HL-60 (cell line): ENCODE data around the gene NHP2.

Experiments
- DNase-seq, 2 experiments: peaks; one replicate each; pipeline ENCODE4 v3.0.0-alpha.2; 2010 to 2020; ENCODE audit warnings: low read depth in 1 of 2, low spot score in 1 of 2
- H3K27ac ChIP-seq: fragments of 250-450 bp; sonication (Bioruptor Pico); replicated peaks from 2 replicates; pipeline ENCODE4 v1.5.1; 2020; ENCODE audit warnings: mild to moderate bottlenecking, moderate library complexity
- H3K27me3 ChIP-seq: fragments of 250-450 bp; sonication (Bioruptor Pico); 2 replicates; pipeline ENCODE4 v1.5.1; 2021; ENCODE audit warnings: mild to moderate bottlenecking, moderate library complexity; ENCODE audit not compliant: insufficient read depth, poor library complexity, severe bottlenecking
- H3K4me3 ChIP-seq: replicated peaks from 2 replicates; pipeline ENCODE4 v1.5.1; 2011; ENCODE audit warnings: mild to moderate bottlenecking, control low read depth, low read length; ENCODE audit not compliant: insufficient read depth
- GABPA ChIP-seq: IDR thresholded peaks from 2 replicates; pipeline ENCODE4 v1.6.1; 2012; ENCODE audit warnings: low read depth
- POLR2AphosphoS5 ChIP-seq: IDR thresholded peaks from 2 replicates; pipeline ENCODE4 v1.6.1; 2012; ENCODE audit warnings: low read depth
- SPI1 ChIP-seq: IDR thresholded peaks from 2 replicates; pipeline ENCODE4 v1.6.1; 2012; ENCODE audit warnings: low read depth, mild to moderate bottlenecking, borderline replicate concordance
- TF ChIP-seq, protein P1 (sequence below): IDR thresholded peaks from one replicate; pipeline ENCODE4 v1.5.1; 2011; ENCODE audit warnings: low read length, control low read depth, inconsistent platforms; ENCODE audit not compliant: insufficient read depth
- TF ChIP-seq, protein P2 (sequence below): IDR thresholded peaks from 2 replicates; pipeline ENCODE4 v1.6.1; 2012; ENCODE audit warnings: low read depth; ENCODE audit not compliant: insufficient replicate concordance

NHP2 gene

DNA sequence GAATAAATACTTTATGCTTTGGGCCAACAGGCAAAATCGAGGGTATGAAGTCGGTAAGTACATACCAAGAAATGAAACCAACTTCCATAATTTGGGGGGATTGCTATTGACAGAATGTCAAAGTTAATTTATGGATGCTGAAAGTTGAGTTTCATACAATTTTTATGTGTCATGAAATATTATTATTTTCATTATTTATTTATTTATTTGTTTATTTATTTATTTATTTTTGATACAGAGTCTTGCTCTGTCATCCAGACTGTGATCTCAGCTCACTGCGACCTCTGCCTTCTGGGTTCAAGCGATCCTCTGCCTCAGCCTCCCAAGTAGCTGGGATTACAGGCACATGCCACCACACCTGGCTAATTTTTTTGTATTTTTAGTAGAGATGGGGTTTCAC lies 38.0 kb upstream of the NHP2 start:
- no peak overlapping the region for H3K4me3 ChIP-seq
- H3K27ac ChIP-seq: no peak overlapping the region
- DNase-seq: no peak
- H3K27me3 ChIP-seq: no peaks in the 10 kb centered on the region
- TF ChIP-seq, protein P1, sequence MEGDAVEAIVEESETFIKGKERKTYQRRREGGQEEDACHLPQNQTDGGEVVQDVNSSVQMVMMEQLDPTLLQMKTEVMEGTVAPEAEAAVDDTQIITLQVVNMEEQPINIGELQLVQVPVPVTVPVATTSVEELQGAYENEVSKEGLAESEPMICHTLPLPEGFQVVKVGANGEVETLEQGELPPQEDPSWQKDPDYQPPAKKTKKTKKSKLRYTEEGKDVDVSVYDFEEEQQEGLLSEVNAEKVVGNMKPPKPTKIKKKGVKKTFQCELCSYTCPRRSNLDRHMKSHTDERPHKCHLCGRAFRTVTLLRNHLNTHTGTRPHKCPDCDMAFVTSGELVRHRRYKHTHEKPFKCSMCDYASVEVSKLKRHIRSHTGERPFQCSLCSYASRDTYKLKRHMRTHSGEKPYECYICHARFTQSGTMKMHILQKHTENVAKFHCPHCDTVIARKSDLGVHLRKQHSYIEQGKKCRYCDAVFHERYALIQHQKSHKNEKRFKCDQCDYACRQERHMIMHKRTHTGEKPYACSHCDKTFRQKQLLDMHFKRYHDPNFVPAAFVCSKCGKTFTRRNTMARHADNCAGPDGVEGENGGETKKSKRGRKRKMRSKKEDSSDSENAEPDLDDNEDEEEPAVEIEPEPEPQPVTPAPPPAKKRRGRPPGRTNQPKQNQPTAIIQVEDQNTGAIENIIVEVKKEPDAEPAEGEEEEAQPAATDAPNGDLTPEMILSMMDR: no peak
- no peak for TF ChIP-seq GABPA

DNA sequence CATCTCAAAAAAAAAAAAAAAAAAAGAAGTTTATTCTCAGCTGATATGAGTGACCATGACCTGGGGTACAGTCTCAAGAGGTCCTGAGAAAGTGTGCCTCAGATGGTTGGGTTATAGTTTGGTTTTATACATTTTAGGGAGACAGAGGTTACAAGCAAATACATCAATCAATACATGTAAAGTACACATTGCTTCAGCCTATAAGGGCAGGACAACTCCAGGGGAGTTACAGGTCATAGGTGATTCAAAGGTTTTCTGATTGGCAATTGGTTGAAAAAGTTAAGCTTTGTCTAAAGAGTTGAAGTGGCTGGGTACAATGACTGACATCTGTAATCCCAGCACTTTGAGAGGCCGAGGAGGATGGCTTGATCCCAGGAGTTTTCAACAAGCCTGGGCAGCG lies 35.7 kb upstream of the NHP2 start:
- TF ChIP-seq SPI1 (no peak), GABPA (no peak), POLR2AphosphoS5 (no peak)
- TF ChIP-seq, protein P1: no peak
- TF ChIP-seq, protein P2, sequence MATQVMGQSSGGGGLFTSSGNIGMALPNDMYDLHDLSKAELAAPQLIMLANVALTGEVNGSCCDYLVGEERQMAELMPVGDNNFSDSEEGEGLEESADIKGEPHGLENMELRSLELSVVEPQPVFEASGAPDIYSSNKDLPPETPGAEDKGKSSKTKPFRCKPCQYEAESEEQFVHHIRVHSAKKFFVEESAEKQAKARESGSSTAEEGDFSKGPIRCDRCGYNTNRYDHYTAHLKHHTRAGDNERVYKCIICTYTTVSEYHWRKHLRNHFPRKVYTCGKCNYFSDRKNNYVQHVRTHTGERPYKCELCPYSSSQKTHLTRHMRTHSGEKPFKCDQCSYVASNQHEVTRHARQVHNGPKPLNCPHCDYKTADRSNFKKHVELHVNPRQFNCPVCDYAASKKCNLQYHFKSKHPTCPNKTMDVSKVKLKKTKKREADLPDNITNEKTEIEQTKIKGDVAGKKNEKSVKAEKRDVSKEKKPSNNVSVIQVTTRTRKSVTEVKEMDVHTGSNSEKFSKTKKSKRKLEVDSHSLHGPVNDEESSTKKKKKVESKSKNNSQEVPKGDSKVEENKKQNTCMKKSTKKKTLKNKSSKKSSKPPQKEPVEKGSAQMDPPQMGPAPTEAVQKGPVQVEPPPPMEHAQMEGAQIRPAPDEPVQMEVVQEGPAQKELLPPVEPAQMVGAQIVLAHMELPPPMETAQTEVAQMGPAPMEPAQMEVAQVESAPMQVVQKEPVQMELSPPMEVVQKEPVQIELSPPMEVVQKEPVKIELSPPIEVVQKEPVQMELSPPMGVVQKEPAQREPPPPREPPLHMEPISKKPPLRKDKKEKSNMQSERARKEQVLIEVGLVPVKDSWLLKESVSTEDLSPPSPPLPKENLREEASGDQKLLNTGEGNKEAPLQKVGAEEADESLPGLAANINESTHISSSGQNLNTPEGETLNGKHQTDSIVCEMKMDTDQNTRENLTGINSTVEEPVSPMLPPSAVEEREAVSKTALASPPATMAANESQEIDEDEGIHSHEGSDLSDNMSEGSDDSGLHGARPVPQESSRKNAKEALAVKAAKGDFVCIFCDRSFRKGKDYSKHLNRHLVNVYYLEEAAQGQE: no peak
- no peak overlapping the region for H3K27ac ChIP-seq
- DNase-seq: no peak
- no peak overlapping the region for H3K4me3 ChIP-seq
- H3K27me3 ChIP-seq: no peaks in the 10 kb centered on the region

DNA sequence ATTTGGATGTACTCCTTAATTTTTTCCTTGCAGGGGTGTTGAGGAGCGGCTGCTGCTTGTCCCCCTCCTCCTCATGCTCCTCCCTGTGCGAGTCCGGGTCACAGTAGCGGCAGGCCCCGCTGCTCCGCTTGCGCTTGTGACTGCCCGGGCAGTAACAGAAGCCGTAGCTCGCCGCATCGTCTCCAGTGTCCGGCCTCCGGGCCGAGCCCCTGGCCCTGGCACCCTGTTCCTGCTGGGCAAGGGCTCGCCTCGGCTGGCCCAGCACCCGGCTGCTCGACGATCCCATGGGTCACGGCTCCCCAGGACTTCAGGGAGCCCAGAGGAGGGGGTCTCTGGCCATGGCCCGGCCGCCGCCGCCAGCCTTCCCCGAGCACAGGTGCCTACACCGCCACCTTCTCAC lies 33.3 kb upstream of the NHP2 start, which contains the start of gene GMCL2:
Gene GMCL2, minus strand, starts transcription at position 358 of the 400 bp plus-strand sequence. Its CDS starts 72 bp downstream, at position 286.
- no peak for TF ChIP-seq POLR2AphosphoS5
- TF ChIP-seq, protein P2: no peak
- TF ChIP-seq GABPA: no peak
- TF ChIP-seq SPI1: no peak
- TF ChIP-seq, protein P1: no peak
- no peak for DNase-seq
- H3K27me3 ChIP-seq: no peaks in the 10 kb centered on the region
- H3K27ac ChIP-seq: no peak within 1 kb of the TSS
- no peak within 1 kb of the TSS for H3K4me3 ChIP-seq

DNA sequence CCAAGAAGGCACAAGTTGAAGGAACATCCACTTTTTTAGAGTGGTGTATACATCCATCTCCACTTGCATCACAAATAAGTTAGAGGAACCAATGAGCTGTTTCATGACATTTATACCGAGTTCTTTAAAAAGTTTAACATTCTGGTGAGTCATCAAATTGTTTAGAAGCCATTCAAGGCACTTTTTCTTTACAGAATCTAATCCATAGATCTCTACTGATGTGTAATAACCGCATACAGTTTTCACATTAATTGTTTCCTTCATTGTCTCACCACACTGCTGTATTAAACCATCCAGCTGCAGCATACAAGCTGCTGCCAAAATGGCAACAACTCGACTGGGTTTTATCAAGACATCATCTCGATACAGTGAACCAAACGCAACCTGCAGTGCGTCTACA lies 32.7 kb upstream of the NHP2 start:
- no peak for DNase-seq
- H3K4me3 ChIP-seq: no peak overlapping the region
- no peak overlapping the region for H3K27ac ChIP-seq
- no peaks in the 10 kb centered on the region for H3K27me3 ChIP-seq
- no peak for TF ChIP-seq POLR2AphosphoS5
- TF ChIP-seq, protein P1: no peak
- TF ChIP-seq, protein P2: no peak
- TF ChIP-seq SPI1: no peak
